ENCODE data around the gene SIRPG. TPM values are rescaled to one million over a fixed set of nuclear protein-coding genes. Genes with fewer than 3 reads are reported as not detected.
"Not testable (repeated sequence)": the region's sequence is repeated elsewhere in the genome, so short reads cannot be mapped to it uniquely, and the experiment has no call there.

Gene SIRPG
- polyA plus RNA-seq (2014; cell fraction: cytosol; rRNA removed) = not detected in 2 replicates
- not detected in 2 replicates for polyA plus RNA-seq (2014; cell fraction: nucleus; rRNA removed)

GRCh38 chr20:1657556-1658334 lies at the start of gene SIRPG:
TSS of gene SIRPG (minus strand) at chr20:1657779. CDS start at chr20:1657714, 65 bp downstream.
- DNase-seq (ENCODE audit: low spot score) = no peak

- not testable (repeated sequence) for DNase-seq (ENCODE audit: low spot score)
These were observed 49.3 kb upstream of the SIRPG start for GRCh38 chr20:1706887-1707286.

- no peak for DNase-seq (ENCODE audit: low spot score)
These were observed 48.5 kb upstream of the SIRPG start for GRCh38 chr20:1706079-1706478.

GRCh38 chr20:1702855-1703254 lies 45.3 kb upstream of the SIRPG start:
- no peak for DNase-seq (ENCODE audit: low spot score)

- DNase-seq (ENCODE audit: low spot score) = no peak
These were observed 44.7 kb upstream of the SIRPG start for GRCh38 chr20:1702328-1702727.

- no peak for DNase-seq (ENCODE audit: low spot score)
These were observed 43.4 kb upstream of the SIRPG start for GRCh38 chr20:1700990-1701389.

GRCh38 chr20:1697592-1697991 lies 40.0 kb upstream of the SIRPG start:
- DNase-seq (ENCODE audit: low spot score) = no peak

GRCh38 chr20:1696521-1697209 lies 39.1 kb upstream of the SIRPG start:
- DNase-seq (ENCODE audit: low spot score) = no peak

- no peak for DNase-seq (ENCODE audit: low spot score)
These were observed 37.1 kb upstream of the SIRPG start for GRCh38 chr20:1694672-1695071.

GRCh38 chr20:1693427-1693826 lies 35.8 kb upstream of the SIRPG start:
- no peak for DNase-seq (ENCODE audit: low spot score)

- no peak for DNase-seq (ENCODE audit: low spot score)
These were observed 32.1 kb upstream of the SIRPG start for GRCh38 chr20:1689721-1690120.

- no peak for DNase-seq (ENCODE audit: low spot score)
These were observed 31.4 kb upstream of the SIRPG start for GRCh38 chr20:1688886-1689538.

- DNase-seq (ENCODE audit: low spot score) = no peak
These were observed 29.5 kb upstream of the SIRPG start for GRCh38 chr20:1687053-1687452.

GRCh38 chr20:1686151-1686748 lies 28.7 kb upstream of the SIRPG start:
- no peak for DNase-seq (ENCODE audit: low spot score)

GRCh38 chr20:1685304-1686052 lies 27.9 kb upstream of the SIRPG start:
- DNase-seq (ENCODE audit: low spot score) = no peak

GRCh38 chr20:1684872-1685271 lies 27.3 kb upstream of the SIRPG start:
- no peak for DNase-seq (ENCODE audit: low spot score)

- DNase-seq (ENCODE audit: low spot score) = no peak
These were observed 19.1 kb upstream of the SIRPG start for GRCh38 chr20:1676650-1677049.

- DNase-seq (ENCODE audit: low spot score) = no peak
These were observed 17.6 kb upstream of the SIRPG start for GRCh38 chr20:1674990-1675780.

- DNase-seq (ENCODE audit: low spot score) = no peak
These were observed 16.8 kb upstream of the SIRPG start for GRCh38 chr20:1674361-1674760.

- no peak for DNase-seq (ENCODE audit: low spot score)
These were observed 15.8 kb upstream of the SIRPG start for GRCh38 chr20:1673424-1673823.
